ENCODE data around the gene PWWP3B.
A peak's percentile ranks its signal among the peaks of the same experiment; 100 is the strongest.

Gene PWWP3B

DNA sequence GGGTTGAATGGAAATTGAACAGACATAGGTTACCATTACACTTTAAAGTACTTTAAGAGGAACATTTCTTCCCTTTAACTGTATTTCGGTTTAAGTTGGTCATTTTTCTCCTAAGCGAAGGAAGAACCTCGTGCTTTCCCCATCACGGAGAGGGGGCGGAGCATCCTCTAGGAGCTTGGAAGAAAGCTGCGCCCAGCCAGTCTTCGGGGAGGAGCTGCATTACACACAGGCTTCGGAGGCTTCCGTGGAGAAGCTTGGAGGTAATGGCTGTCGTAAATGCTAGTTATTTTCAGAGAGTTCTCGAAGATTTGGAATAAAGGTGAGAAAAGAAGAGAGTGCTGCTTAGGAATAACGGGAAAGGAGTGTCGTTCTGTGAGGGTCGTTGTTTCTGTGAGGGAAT, at the start of gene PWWP3B:
TSS of gene PWWP3B (plus strand) at position 199 of the 400 bp plus-strand sequence. CDS start 37,128 bp downstream, outside the sequence.
- TF ChIP-seq CTCF (conservative IDR thresholded peaks at IDR 0.05; ENCODE audit: low read depth, low read length): no peak
- peak; percentile 43 for DNase-seq (ENCODE audit: low read depth)
- peak within 1 kb of the TSS; percentile 54 for H3K4me3 ChIP-seq (ENCODE audit: low read length)

DNA sequence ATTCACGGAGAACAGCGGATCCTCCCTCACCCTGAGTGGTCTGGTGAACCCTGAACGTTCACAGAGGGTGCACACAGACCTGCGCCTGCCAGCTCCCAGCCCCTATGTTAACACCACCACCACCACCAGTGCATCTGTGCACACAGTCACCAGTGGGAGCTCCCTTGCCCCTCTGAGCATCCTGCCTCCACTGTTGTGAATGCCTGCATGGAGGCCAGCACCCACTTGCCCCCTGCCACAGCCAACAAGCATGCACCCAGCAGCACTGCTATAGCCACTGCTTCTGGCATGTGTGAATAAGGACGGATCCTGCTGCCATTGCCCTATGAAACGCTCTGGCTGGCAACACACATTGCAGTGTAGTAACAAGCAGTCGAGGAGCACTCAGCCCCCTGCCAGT, 29.1 kb upstream of the PWWP3B start:
- DNase-seq (ENCODE audit: low read depth): no peak
- TF ChIP-seq CTCF (conservative IDR thresholded peaks at IDR 0.05; ENCODE audit: low read depth, low read length): no peak
- no peak overlapping the region for H3K4me3 ChIP-seq (ENCODE audit: low read length)

DNA sequence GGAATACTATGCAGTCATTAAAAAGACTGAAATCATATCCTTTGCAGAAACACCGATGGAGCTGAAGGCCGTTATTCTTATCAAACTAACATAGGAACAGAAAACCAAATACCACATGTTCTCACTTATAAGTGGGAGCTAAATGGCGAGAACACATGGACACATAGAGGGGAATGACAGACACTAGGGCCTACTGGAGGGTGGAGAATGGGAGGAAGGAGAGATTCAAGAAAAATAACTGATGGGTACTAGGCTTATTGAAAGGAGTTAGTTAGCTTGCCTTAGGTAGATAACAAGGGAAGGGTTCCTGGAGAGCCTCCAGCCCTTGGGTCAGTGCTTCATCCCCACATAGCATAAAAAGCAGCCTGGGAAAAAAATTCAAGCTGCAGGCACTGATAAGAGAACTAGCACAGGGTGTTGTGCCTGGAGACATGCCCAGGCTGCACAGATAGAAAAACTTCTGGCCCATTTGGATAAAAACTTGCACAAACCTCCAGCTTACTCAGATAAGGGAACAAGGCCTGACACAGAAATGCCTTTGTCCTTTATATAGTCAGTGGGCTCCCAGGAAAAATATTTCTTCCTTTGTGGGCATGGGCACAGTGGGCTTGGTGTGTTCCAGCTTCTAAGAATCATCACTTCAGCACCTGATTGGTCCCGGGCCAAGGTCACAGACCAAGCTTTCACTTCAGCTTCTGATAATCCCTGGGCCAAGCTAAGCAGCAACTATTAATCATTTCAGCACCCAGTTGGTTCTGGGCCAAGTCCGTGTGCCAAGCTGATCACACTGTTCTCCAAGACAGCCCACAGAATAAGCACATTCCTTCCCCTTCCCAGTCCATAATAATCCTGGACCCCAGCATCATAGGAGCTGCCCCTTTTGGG, 23.1 kb upstream of the PWWP3B start:
- DNase-seq (ENCODE audit: low read depth): peak; percentile 39
- TF ChIP-seq CTCF (conservative IDR thresholded peaks at IDR 0.05; ENCODE audit: low read depth, low read length): no peak
- no peak overlapping the region for H3K4me3 ChIP-seq (ENCODE audit: low read length)

DNA sequence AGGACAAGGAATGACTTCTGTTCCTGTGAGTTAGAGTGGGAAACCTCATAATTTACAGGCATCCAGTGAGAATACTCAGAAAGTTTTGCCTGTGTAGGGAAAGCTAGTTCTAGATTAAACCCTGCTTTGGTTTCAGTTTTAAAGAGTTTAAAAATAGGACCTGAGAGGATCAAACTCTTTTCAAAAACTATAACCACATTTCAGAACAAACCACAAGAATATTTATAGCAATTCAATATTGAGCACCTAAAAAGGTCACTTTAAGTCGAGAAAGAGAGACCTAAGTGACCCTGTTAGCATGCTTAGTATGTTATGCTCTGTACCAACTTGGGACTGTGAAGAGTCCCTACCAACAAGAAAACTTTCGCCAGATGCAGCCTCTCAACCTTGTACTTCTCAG, 17.4 kb upstream of the PWWP3B start:
- H3K4me3 ChIP-seq (ENCODE audit: low read length): no peak overlapping the region
- DNase-seq (ENCODE audit: low read depth): no peak
- no peak for TF ChIP-seq CTCF (conservative IDR thresholded peaks at IDR 0.05; ENCODE audit: low read depth, low read length)

- TF ChIP-seq CTCF (conservative IDR thresholded peaks at IDR 0.05; ENCODE audit: low read depth, low read length): no peak
- no peak for DNase-seq (ENCODE audit: low read depth)
- H3K4me3 ChIP-seq (ENCODE audit: low read length): no peak overlapping the region
Observed at GRCh38 chrX:106159861-106160282, 8.2 kb upstream of the PWWP3B start.

GRCh38 chrX:106170318-106170717, 2.2 kb downstream of the PWWP3B start:
- DNase-seq (ENCODE audit: low read depth): peak; percentile 4
- H3K4me3 ChIP-seq (ENCODE audit: low read length): no peak overlapping the region
- TF ChIP-seq CTCF (conservative IDR thresholded peaks at IDR 0.05; ENCODE audit: low read depth, low read length): peak; percentile 72

DNA sequence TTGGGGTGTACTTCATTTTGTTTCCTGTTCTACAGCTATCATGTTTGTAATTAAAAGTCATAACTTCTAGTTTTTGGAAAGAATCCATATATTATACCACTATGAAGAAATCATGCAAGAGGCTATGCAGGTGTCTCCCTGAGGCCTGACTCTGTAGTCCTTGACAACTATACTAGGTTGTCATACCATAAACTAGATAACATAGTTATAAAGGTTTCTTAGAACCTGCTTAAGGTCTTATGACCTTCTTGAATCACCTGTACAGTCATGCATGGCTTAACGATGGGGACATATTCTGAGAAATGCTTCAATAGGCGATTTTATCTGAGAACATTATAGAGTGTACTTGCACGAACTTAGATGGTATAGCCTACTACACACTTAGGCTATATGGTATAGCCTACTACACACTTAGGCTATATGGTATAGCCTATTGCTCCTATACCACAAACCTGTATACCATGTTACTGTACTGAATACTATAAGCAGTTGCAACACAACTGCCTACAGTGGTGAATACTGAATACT, 3.3 kb downstream of the PWWP3B start:
- TF ChIP-seq CTCF (conservative IDR thresholded peaks at IDR 0.05; ENCODE audit: low read depth, low read length): no peak
- DNase-seq (ENCODE audit: low read depth): no peak
- no peak overlapping the region for H3K4me3 ChIP-seq (ENCODE audit: low read length)

Measured in retinal pigment epithelial cell (primary cell).